K562 (cell line): ENCODE results near the gene MVP. TPM values are rescaled to one million over a fixed set of nuclear protein-coding genes. Genes with fewer than 3 reads are reported as not detected.

Source experiments
- BCL6 ChIP-seq: fragments of 250-450 bp; sonication (Bioruptor Pico); IDR thresholded peaks from 2 replicates; pipeline ENCODE4 v1.4.0; 2020
- MCM7 ChIP-seq, 2 experiments: fragments of 450-650 bp; IDR thresholded peaks; 2 replicates each; pipeline ENCODE4 v1.6.1; 2016 to 2018
- MIER1 ChIP-seq: fragments of 450-650 bp; IDR thresholded peaks from 2 replicates; pipeline ENCODE4 v1.6.1; 2016; ENCODE audit warnings: antibody characterized with exemption, mild to moderate bottlenecking, low read depth
- TCF7 ChIP-seq: sonication (generic); IDR thresholded peaks from 2 replicates; pipeline ENCODE4 v1.6.1; 2016; ENCODE audit warnings: antibody characterized with exemption, borderline replicate concordance
- ZNF436 ChIP-seq: fragments of 250-450, 450-650 bp; sonication (Bioruptor Pico); formaldehyde crosslinking; IDR thresholded peaks from 2 replicates; pipeline ENCODE4 v1.7.0; 2020; ENCODE audit warnings: mild to moderate bottlenecking
- polyA plus RNA-seq, 8 experiments: library from polyadenylated mRNA; depleted of rRNA in 4 of 8; stranded (reverse) in 5 of 8; unstranded in 3 of 8; fragments of >200 nt; fragmentation: Nextera tagmentation in 2 of 8; fragmentation: Illumina TruSeq in 1 of 8; extraction: Ambion mirVana in 2 of 8; extraction: Trizol in 1 of 8; gene quantifications; 2 replicates each; pipeline versions ENCODE4 v1.2.1 to v1.2.3, GENCODE V29; 2011 to 2014; ENCODE audit warnings: inconsistent platforms in 1 of 8, missing spikeins in 1 of 8
- total RNA-seq, 7 experiments: library from RNA; depleted of rRNA in 6 of 7; stranded (reverse); fragments of >200 nt in 6 of 7; fragmentation: Illumina TruSeq in 2 of 7; extraction: Trizol in 2 of 7; gene quantifications; 2 replicates each; pipeline versions ENCODE4 v1.2.1 to v1.2.3, GENCODE V29; 2011 to 2021; ENCODE audit warnings: low replicate concordance in 1 of 7
- TF ChIP-seq, protein P1 (sequence below): fragments of 450-650 bp; IDR thresholded peaks from 2 replicates; pipeline ENCODE4 v1.6.1; 2018; ENCODE audit warnings: mild to moderate bottlenecking, low read depth; ENCODE audit not compliant: partially characterized antibody
- TF ChIP-seq, protein P2 (sequence below): fragments of 450-650 bp; IDR thresholded peaks from 2 replicates; pipeline ENCODE4 v1.6.1; 2016; ENCODE audit warnings: antibody characterized with exemption
- TF ChIP-seq, protein P3 (sequence below): IDR thresholded peaks from 3 replicates; pipeline ENCODE4 v1.6.1; 2011; ENCODE audit warnings: borderline replicate concordance, mild to moderate bottlenecking, moderate library complexity; ENCODE audit not compliant: insufficient read length; ENCODE audit errors: extremely low read depth
- TF ChIP-seq, protein P4 (sequence below): IDR thresholded peaks from 2 replicates; pipeline ENCODE4 v1.6.1; 2011; ENCODE audit not compliant: insufficient read length; ENCODE audit errors: extremely low read depth
- TF ChIP-seq, protein P5 (sequence below): fragments of 250-450 bp; sonication (Bioruptor Pico); IDR thresholded peaks from 2 replicates; pipeline ENCODE4 v1.4.0; 2020; ENCODE audit warnings: mild to moderate bottlenecking, moderate library complexity, borderline replicate concordance
- TF ChIP-seq, protein P6 (sequence below): sonication (generic); formaldehyde crosslinking; IDR thresholded peaks from 2 replicates; pipeline ENCODE4 v1.8.1; 2023; ENCODE audit warnings: mild to moderate bottlenecking, missing genetic modification reagents

Gene MVP
- total and polyA plus RNA-seq, 9 of the 15 experiments (the other 6 are each of a cell fraction or from before 2014, with no cell fraction given) = 0.39 to 1.9 (median 0.76) TPM; not detected in 2

DNA sequence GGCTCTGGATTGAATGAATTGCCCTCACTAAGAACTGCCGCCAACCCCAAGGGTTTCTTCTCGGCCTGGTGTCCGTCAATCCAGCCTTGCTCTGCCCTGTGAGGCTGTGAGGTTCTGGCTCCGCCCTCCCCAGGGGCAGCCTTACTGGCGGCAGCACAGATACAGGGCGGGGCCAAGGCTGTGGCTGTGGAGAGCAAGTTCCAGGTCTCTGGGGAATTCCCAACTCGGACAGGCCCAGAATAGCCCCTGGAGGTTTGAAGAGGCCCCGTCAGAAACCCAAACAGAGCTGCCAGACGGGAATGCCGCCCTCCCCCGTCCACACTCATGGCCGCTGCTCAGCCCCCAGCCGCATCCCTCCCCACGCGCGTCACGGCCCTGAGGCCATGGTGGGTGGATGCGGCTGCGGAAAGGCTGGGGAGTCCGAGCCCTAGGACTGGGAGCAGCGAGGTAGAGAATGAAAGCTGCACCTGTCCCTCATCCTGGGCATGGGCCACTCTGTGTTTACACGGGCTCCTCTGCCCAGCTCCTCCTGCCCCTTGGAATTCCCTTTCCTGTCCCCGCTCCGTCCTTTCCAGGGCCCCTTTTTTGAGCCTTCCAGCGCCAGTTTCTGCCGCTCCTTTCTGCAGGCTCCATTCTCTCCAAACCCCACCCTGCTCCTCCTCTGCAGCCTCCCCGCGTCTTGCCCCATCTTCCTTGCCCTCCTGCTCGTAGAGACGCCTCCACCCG is 8.9 kb upstream of the MVP start (continued):
- TF ChIP-seq, protein P1, sequence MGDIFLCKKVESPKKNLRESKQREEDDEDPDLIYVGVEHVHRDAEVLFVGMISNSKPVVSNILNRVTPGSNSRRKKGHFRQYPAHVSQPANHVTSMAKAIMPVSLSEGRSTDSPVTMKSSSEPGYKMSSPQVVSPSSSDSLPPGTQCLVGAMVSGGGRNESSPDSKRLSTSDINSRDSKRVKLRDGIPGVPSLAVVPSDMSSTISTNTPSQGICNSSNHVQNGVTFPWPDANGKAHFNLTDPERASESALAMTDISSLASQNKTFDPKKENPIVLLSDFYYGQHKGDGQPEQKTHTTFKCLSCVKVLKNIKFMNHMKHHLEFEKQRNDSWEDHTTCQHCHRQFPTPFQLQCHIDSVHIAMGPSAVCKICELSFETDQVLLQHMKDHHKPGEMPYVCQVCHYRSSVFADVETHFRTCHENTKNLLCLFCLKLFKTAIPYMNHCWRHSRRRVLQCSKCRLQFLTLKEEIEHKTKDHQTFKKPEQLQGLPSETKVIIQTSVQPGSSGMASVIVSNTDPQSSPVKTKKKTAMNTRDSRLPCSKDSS = no peak
- TF ChIP-seq, protein P2, sequence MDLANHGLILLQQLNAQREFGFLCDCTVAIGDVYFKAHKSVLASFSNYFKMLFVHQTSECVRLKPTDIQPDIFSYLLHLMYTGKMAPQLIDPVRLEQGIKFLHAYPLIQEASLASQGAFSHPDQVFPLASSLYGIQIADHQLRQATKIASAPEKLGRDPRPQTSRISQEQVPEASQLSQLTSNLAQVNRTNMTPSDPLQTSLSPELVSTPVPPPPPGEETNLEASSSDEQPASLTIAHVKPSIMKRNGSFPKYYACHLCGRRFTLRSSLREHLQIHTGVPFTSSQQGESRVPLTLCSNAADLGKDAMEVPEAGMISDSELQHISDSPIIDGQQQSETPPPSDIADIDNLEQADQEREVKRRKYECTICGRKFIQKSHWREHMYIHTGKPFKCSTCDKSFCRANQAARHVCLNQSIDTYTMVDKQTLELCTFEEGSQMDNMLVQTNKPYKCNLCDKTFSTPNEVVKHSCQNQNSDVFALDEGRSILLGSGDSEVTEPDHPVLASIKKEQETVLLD = no peak
- TF ChIP-seq, protein P3, sequence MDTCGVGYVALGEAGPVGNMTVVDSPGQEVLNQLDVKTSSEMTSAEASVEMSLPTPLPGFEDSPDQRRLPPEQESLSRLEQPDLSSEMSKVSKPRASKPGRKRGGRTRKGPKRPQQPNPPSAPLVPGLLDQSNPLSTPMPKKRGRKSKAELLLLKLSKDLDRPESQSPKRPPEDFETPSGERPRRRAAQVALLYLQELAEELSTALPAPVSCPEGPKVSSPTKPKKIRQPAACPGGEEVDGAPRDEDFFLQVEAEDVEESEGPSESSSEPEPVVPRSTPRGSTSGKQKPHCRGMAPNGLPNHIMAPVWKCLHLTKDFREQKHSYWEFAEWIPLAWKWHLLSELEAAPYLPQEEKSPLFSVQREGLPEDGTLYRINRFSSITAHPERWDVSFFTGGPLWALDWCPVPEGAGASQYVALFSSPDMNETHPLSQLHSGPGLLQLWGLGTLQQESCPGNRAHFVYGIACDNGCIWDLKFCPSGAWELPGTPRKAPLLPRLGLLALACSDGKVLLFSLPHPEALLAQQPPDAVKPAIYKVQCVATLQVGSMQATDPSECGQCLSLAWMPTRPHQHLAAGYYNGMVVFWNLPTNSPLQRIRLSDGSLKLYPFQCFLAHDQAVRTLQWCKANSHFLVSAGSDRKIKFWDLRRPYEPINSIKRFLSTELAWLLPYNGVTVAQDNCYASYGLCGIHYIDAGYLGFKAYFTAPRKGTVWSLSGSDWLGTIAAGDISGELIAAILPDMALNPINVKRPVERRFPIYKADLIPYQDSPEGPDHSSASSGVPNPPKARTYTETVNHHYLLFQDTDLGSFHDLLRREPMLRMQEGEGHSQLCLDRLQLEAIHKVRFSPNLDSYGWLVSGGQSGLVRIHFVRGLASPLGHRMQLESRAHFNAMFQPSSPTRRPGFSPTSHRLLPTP = no peak
- no peak for TF ChIP-seq ZNF436 (CRISPR knock-in tag)
- TF ChIP-seq, protein P4, sequence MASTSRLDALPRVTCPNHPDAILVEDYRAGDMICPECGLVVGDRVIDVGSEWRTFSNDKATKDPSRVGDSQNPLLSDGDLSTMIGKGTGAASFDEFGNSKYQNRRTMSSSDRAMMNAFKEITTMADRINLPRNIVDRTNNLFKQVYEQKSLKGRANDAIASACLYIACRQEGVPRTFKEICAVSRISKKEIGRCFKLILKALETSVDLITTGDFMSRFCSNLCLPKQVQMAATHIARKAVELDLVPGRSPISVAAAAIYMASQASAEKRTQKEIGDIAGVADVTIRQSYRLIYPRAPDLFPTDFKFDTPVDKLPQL = no peak
- TF ChIP-seq, protein P5, sequence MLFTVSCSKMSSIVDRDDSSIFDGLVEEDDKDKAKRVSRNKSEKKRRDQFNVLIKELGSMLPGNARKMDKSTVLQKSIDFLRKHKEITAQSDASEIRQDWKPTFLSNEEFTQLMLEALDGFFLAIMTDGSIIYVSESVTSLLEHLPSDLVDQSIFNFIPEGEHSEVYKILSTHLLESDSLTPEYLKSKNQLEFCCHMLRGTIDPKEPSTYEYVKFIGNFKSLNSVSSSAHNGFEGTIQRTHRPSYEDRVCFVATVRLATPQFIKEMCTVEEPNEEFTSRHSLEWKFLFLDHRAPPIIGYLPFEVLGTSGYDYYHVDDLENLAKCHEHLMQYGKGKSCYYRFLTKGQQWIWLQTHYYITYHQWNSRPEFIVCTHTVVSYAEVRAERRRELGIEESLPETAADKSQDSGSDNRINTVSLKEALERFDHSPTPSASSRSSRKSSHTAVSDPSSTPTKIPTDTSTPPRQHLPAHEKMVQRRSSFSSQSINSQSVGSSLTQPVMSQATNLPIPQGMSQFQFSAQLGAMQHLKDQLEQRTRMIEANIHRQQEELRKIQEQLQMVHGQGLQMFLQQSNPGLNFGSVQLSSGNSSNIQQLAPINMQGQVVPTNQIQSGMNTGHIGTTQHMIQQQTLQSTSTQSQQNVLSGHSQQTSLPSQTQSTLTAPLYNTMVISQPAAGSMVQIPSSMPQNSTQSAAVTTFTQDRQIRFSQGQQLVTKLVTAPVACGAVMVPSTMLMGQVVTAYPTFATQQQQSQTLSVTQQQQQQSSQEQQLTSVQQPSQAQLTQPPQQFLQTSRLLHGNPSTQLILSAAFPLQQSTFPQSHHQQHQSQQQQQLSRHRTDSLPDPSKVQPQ (CRISPR knock-in tag) = no peak
- TF ChIP-seq MCM7 (IDR thresholded peaks at IDR 0.05) = no peak
- TF ChIP-seq BCL6 (CRISPR knock-in tag) = no peak
- no peak for TF ChIP-seq TCF7
- TF ChIP-seq, protein P6, sequence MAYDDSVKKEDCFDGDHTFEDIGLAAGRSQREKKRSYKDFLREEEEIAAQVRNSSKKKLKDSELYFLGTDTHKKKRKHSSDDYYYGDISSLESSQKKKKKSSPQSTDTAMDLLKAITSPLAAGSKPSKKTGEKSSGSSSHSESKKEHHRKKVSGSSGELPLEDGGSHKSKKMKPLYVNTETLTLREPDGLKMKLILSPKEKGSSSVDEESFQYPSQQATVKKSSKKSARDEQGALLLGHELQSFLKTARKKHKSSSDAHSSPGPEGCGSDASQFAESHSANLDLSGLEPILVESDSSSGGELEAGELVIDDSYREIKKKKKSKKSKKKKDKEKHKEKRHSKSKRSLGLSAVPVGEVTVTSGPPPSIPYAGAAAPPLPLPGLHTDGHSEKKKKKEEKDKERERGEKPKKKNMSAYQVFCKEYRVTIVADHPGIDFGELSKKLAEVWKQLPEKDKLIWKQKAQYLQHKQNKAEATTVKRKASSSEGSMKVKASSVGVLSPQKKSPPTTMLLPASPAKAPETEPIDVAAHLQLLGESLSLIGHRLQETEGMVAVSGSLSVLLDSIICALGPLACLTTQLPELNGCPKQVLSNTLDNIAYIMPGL = no peak
- TF ChIP-seq MIER1 = no peak
